ENCODE results near the gene SLC37A1. TPM values are rescaled to one million over a fixed set of nuclear protein-coding genes. Genes with fewer than 3 reads are reported as not detected.

The SLC37A1 gene
- total RNA-seq, 1 donor from 2014 or later: 28.9 TPM

GRCh38 chr21:42594616-42595282 lies 81.1 kb downstream of the SLC37A1 start:
- no peak for TF ChIP-seq CTCF (IDR thresholded peaks at IDR 0.05)
- intact Hi-C loops (cut with DNase I): loop anchor here (10.0 kb wide), 1 partner anchor 220 kb away; no protein-coding TSS in a partner anchor
- no peak overlapping the region for H3K4me3 ChIP-seq
- H3K9me3 ChIP-seq: no peaks in the 10 kb centered on the region
- no peaks in the 10 kb centered on the region for H3K27me3 ChIP-seq (ENCODE audit: low read depth)
- H3K36me3 ChIP-seq: no peaks in the 10 kb centered on the region
- ATAC-seq: no peak
- no peak overlapping the region for H3K27ac ChIP-seq
- DNase-seq: no peak
- H3K4me1 ChIP-seq: peaks cover 9% of the 10 kb centered on the region

GRCh38 chr21:42595283-42596187 lies 81.9 kb downstream of the SLC37A1 start:
- no peaks in the 10 kb centered on the region for H3K27me3 ChIP-seq (ENCODE audit: low read depth)
- DNase-seq (no peak), ATAC-seq (no peak)
- TF ChIP-seq CTCF (IDR thresholded peaks at IDR 0.05): no peak
- H3K4me3 ChIP-seq: no peak overlapping the region
- no peak overlapping the region for H3K27ac ChIP-seq
- H3K36me3 ChIP-seq: no peaks in the 10 kb centered on the region
- intact Hi-C loops (cut with DNase I): loop anchor here (10.0 kb wide), 1 partner anchor 219 kb away; no protein-coding TSS in a partner anchor
- peaks cover 9% of the 10 kb centered on the region for H3K4me1 ChIP-seq
- H3K9me3 ChIP-seq: no peaks in the 10 kb centered on the region

- TF ChIP-seq CTCF (IDR thresholded peaks at IDR 0.05): no peak
- ATAC-seq: no peak
- Histone ChIP-seq H3K27me3 (ENCODE audit: low read depth) (no peaks in the 10 kb centered on the region), H3K4me3 (no peak overlapping the region), H3K4me1 (peaks cover 9% of the 10 kb centered on the region), H3K27ac (no peak overlapping the region), H3K36me3 (no peaks in the 10 kb centered on the region), H3K9me3 (no peaks in the 10 kb centered on the region)
- no peak for DNase-seq
- intact Hi-C loops (cut with DNase I): loop anchor here (10.0 kb wide), 1 partner anchor 218 kb away; no protein-coding TSS in a partner anchor
Measured at GRCh38 chr21:42596657-42597056, 83.0 kb downstream of the SLC37A1 start.

- H3K4me1 ChIP-seq: peaks cover 9% of the 10 kb centered on the region
- DNase-seq (no peak), ATAC-seq (no peak)
- no peaks in the 10 kb centered on the region for H3K36me3 ChIP-seq
- H3K4me3 ChIP-seq: no peak overlapping the region
- no peak for TF ChIP-seq CTCF (IDR thresholded peaks at IDR 0.05)
- no peaks in the 10 kb centered on the region for H3K9me3 ChIP-seq
- no peaks in the 10 kb centered on the region for H3K27me3 ChIP-seq (ENCODE audit: low read depth)
- H3K27ac ChIP-seq: no peak overlapping the region
- intact Hi-C loops (cut with DNase I): loop anchor here (10.0 kb wide), 1 partner anchor 217 kb away; no protein-coding TSS in a partner anchor
Measured at GRCh38 chr21:42597487-42598158, 84.0 kb downstream of the SLC37A1 start.

GRCh38 chr21:42598159-42598735 lies 84.6 kb downstream of the SLC37A1 start:
- H3K4me3 ChIP-seq: no peak overlapping the region
- H3K4me1 ChIP-seq: peaks cover 4% of the 10 kb centered on the region
- TF ChIP-seq CTCF (IDR thresholded peaks at IDR 0.05): no peak
- intact Hi-C loops (cut with DNase I): loop anchor here (10.0 kb wide), 1 partner anchor 217 kb away; no protein-coding TSS in a partner anchor
- no peaks in the 10 kb centered on the region for H3K9me3 ChIP-seq
- DNase-seq (no peak), ATAC-seq (no peak)
- H3K27ac ChIP-seq: no peak overlapping the region
- no peaks in the 10 kb centered on the region for H3K27me3 ChIP-seq (ENCODE audit: low read depth)
- no peaks in the 10 kb centered on the region for H3K36me3 ChIP-seq
